PFSK-1 (cell line): Measurements from ENCODE around the gene TBCD.

ENCODE experiments used
- FOXP2 ChIP-seq: optimal IDR thresholded peaks from 2 replicates; pipeline ENCODE3; 2011; ENCODE audit warnings: borderline replicate concordance, control low read depth, inconsistent platforms; ENCODE audit not compliant: insufficient read depth; ENCODE audit errors: extremely low read length, extremely low read depth
- POLR2AphosphoS5 ChIP-seq: IDR thresholded peaks from 2 replicates; pipeline ENCODE4 v1.6.1; 2012; ENCODE audit warnings: low read depth, mild to moderate bottlenecking, control low read depth, low read length, moderate library complexity
- REST ChIP-seq, 2 experiments: IDR thresholded peaks; 2 replicates each; pipeline versions ENCODE4 v1.6.1 to v1.8.0; 2011 to 2012; ENCODE audit warnings: low read depth in 2 of 2, low read length in 2 of 2, control low read depth in 1 of 2, inconsistent platforms in 1 of 2, mild to moderate bottlenecking in 1 of 2, moderate library complexity in 1 of 2; ENCODE audit not compliant: insufficient read depth in 1 of 2
- SIN3A ChIP-seq: IDR thresholded peaks from 2 replicates; pipeline ENCODE4 v1.6.1; 2012; ENCODE audit warnings: mild to moderate bottlenecking, low read length, moderate library complexity, borderline replicate concordance; ENCODE audit not compliant: insufficient read depth
- TAF1 ChIP-seq: IDR thresholded peaks from 2 replicates; pipeline ENCODE4 v1.6.1; 2012; ENCODE audit warnings: low read length, control low read depth, borderline replicate concordance; ENCODE audit not compliant: insufficient read depth

The TBCD gene

GRCh38 chr17:82973456-82974135 is 221.7 kb downstream of the TBCD start:
- TF ChIP-seq TAF1 (no peak), FOXP2 (no peak), POLR2AphosphoS5 (no peak), SIN3A (no peak), REST (IDR thresholded peaks at IDR 0.05; ENCODE audit: insufficient read depth in 1 of 2, low read depth in 2 of 2, low read length in 2 of 2) (no peak)

GRCh38 chr17:82974136-82974952 is 222.5 kb downstream of the TBCD start:
- TF ChIP-seq FOXP2 (no peak), POLR2AphosphoS5 (no peak)

DNA sequence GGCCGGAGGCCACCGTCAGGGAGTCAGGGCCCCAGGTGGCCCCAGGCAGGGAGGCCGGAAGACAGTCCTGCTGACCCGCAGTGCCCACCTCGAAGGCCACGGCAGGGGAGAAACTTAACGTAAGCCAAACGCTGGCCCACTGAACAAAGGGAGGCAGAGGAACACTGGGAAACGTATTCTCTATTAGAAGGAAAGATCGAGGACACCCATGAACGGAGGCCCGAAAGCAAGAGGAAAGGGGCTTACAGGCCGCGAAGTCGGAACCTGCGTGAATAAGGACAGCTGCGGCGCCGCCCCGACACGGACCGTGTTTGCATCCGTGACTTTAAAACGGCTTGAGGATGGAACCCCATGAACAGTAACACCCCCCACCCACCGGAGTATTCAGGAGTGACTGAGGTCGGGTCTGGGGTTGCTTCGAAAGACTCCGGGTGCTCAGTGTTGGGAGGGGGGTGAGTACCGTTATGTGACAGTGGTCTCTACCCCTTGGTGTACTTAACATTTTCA is 225.2 kb downstream of the TBCD start:
- TF ChIP-seq TAF1 (no peak), REST (IDR thresholded peaks at IDR 0.05; ENCODE audit: insufficient read depth in 1 of 2, low read depth in 2 of 2, low read length in 2 of 2) (no peak), SIN3A (no peak), FOXP2 (no peak), POLR2AphosphoS5 (no peak)

DNA sequence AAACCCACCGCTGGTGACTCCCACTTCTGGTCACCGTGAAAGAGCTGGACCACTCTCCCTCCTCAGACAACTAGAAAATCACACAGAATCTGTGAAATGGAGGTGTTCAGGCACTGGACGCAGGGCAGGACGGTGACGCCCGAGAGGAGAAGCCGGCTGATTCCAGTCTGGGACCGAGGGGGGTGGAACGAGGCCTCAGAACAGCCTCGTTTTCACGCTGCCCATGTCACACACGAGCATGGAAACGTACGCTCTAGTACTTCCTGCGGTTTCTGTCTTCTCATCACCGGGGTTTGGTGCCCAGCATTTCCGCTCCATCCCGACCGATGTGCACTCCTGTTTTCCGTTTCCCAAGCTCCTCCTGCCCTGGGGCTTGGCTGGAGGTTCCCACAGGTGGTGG is 225.7 kb downstream of the TBCD start:
- TF ChIP-seq SIN3A (no peak), FOXP2 (no peak), POLR2AphosphoS5 (no peak)

GRCh38 chr17:82978765-82979349 is 227.0 kb downstream of the TBCD start:
- TF ChIP-seq FOXP2: no peak
- TF ChIP-seq REST (IDR thresholded peaks at IDR 0.05; ENCODE audit: insufficient read depth in 1 of 2, low read depth in 2 of 2, low read length in 2 of 2): no peak
- no peak for TF ChIP-seq TAF1
- no peak for TF ChIP-seq POLR2AphosphoS5
- no peak for TF ChIP-seq SIN3A

DNA sequence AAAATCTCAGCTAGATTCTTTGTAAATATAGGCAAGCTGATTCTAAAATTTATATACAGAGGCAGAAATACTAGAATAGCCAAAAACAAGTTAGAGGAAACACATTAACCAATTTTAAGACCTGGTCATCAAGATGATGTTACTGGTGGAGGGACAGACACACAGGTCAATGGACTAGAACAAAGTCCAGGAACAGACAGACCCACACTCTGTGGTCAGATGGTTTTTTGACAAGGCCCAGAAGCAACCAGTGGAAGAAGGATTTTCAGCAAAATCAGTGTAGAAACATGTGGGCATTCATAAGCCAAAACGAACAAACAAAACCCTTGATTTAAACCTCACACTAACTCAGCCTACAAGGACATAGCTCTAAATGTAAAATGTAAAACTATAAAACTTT is 227.9 kb downstream of the TBCD start:
- TF ChIP-seq POLR2AphosphoS5 (no peak), FOXP2 (no peak), SIN3A (no peak), REST (IDR thresholded peaks at IDR 0.05; ENCODE audit: insufficient read depth in 1 of 2, low read depth in 2 of 2, low read length in 2 of 2) (no peak), TAF1 (no peak)
